OCI-LY3 (cell line): ENCODE measurements around the gene IZUMO4.

Source experiments
- H2AFZ ChIP-seq: fragments of 200-600, 300-600 bp; shearing (Covaris generic); 2 replicates; pipeline ENCODE4 v1.6.0; 2014; ENCODE audit warnings: antibody characterized with exemption, low read depth, low read length
- H3K27ac ChIP-seq: fragments of 200-600, 300-600 bp; sonication (generic); 2 replicates; pipeline ENCODE4 v1.5.1; 2014; ENCODE audit warnings: mild to moderate bottlenecking, low read length, moderate library complexity, mixed read lengths
- H3K27me3 ChIP-seq: fragments of 200-600, 300-600 bp; sonication (generic); 2 replicates; pipeline ENCODE4 v1.6.1; 2014; ENCODE audit warnings: low read depth, low read length, mixed read lengths
- H3K36me3 ChIP-seq: fragments of 200-600, 300-600 bp; sonication (generic); replicated peaks from 2 replicates; pipeline ENCODE3; 2014; ENCODE audit warnings: low read depth, low read length, mixed read lengths
- H3K4me1 ChIP-seq: fragments of 300-600, 200-600 bp; sonication (generic); 2 replicates; pipeline ENCODE4 v1.6.1; 2014; ENCODE audit warnings: low read length, mixed read lengths
- H3K4me2 ChIP-seq: fragments of 200-600, 300-600 bp; sonication (generic); 2 replicates; pipeline ENCODE4 v1.6.1; 2014; ENCODE audit warnings: low read length, mixed read lengths
- H3K4me3 ChIP-seq: fragments of 300-600, 200-600 bp; sonication (generic); 2 replicates; pipeline ENCODE4 v1.5.1; 2014; ENCODE audit warnings: antibody characterized with exemption, mild to moderate bottlenecking, low read length, moderate library complexity
- H3K79me2 ChIP-seq: fragments of 300-600, 200-600 bp; shearing (Covaris generic); 2 replicates; pipeline ENCODE4 v1.6.1; 2014; ENCODE audit warnings: mild to moderate bottlenecking, low read length, mixed read lengths
- H3K9ac ChIP-seq: fragments of 300-600, 200-600 bp; shearing (Covaris generic); 2 replicates; pipeline ENCODE4 v1.6.0; 2014; ENCODE audit warnings: mild to moderate bottlenecking, low read length, moderate library complexity
- H3K9me3 ChIP-seq: fragments of 200-600, 300-600 bp; shearing (Covaris generic); 2 replicates; pipeline ENCODE4 v1.6.1; 2014; ENCODE audit warnings: low read length, mixed read lengths; ENCODE audit not compliant: insufficient read depth
- H4K20me1 ChIP-seq: fragments of 200-600, 300-600 bp; sonication (generic); 2 replicates; pipeline ENCODE4 v1.6.1; 2016; ENCODE audit warnings: low read length, mixed read lengths; ENCODE audit not compliant: insufficient read depth
- EZH2phosphoT487 ChIP-seq: fragments of 200-600 bp; shearing (Covaris generic); IDR thresholded peaks from 2 replicates; pipeline ENCODE4 v1.6.1; 2018; ENCODE audit warnings: antibody characterized with exemption, mixed run types, low read depth
- TF ChIP-seq, protein P1 (sequence below): fragments of 200-600, 300-600 bp; sonication (generic); IDR thresholded peaks from 2 replicates; pipeline ENCODE4 v1.5.1; 2014; ENCODE audit warnings: antibody characterized with exemption, low read length, low read depth

Gene IZUMO4

DNA sequence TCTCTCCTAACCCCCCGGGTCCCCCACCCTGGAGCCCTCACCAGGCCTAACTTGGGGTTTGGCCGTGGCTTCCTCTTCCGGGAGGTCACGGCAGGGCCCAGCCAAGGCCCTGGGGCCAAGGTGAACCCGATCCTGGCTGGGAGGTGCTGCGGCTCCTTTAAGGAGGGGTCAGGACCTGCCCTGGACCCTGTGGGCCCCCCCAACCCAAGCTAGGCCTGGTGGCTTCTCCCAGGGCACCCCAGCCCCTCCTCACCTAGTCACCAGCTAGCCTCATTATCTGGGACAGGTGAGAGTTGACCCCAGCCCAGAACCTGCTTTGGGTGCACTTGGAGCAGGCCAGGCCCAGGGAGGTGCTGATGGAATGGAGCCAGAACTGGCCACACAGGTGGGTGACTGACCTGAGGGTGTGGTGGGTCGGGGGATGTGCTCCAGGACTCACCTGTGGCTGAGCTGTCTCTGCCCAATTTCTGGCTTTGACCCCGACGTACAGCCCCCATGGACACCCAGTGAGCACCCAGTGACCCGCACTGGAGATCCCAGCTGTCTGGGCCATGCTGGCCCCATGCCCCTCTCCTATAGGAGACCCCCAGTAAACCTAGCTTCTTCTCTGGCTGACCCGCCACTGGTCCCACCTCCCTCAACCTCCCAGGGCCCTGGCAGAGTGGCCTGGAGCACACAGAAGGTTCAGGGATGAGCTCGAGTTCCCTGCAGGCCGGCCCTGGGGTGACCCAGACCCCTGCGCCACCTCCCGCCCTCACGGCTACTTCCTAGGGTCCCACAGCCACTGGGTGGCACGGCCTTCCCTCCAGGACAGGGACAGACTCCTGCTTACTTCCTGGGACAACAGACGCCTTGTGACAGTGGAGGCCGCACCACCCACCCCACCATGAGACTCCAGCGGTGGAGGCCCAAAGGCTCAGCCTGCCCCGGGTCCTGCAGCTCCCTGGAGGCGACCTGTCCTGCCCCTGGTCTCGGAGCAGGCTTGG, 38.9 kb upstream of the IZUMO4 start:
- Histone ChIP-seq H3K27ac (peak overlapping the region; percentile 50), H3K4me3 (no peak overlapping the region), H3K36me3 (no peaks in the 10 kb centered on the region), H3K79me2 (peaks cover 28% of the 10 kb centered on the region; the same call in 1 of the 2 replicates), H4K20me1 (no peaks in the 10 kb centered on the region), H3K27me3 (no peaks in the 10 kb centered on the region), H3K9me3 (no peaks in the 10 kb centered on the region), H3K4me2 (no peak overlapping the region), H3K4me1 (peaks cover 74% of the 10 kb centered on the region), H2AFZ (no peak overlapping the region), H3K9ac (no peak overlapping the region)
- TF ChIP-seq, protein P1, sequence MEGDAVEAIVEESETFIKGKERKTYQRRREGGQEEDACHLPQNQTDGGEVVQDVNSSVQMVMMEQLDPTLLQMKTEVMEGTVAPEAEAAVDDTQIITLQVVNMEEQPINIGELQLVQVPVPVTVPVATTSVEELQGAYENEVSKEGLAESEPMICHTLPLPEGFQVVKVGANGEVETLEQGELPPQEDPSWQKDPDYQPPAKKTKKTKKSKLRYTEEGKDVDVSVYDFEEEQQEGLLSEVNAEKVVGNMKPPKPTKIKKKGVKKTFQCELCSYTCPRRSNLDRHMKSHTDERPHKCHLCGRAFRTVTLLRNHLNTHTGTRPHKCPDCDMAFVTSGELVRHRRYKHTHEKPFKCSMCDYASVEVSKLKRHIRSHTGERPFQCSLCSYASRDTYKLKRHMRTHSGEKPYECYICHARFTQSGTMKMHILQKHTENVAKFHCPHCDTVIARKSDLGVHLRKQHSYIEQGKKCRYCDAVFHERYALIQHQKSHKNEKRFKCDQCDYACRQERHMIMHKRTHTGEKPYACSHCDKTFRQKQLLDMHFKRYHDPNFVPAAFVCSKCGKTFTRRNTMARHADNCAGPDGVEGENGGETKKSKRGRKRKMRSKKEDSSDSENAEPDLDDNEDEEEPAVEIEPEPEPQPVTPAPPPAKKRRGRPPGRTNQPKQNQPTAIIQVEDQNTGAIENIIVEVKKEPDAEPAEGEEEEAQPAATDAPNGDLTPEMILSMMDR = no peak
- no peak for TF ChIP-seq EZH2phosphoT487

DNA sequence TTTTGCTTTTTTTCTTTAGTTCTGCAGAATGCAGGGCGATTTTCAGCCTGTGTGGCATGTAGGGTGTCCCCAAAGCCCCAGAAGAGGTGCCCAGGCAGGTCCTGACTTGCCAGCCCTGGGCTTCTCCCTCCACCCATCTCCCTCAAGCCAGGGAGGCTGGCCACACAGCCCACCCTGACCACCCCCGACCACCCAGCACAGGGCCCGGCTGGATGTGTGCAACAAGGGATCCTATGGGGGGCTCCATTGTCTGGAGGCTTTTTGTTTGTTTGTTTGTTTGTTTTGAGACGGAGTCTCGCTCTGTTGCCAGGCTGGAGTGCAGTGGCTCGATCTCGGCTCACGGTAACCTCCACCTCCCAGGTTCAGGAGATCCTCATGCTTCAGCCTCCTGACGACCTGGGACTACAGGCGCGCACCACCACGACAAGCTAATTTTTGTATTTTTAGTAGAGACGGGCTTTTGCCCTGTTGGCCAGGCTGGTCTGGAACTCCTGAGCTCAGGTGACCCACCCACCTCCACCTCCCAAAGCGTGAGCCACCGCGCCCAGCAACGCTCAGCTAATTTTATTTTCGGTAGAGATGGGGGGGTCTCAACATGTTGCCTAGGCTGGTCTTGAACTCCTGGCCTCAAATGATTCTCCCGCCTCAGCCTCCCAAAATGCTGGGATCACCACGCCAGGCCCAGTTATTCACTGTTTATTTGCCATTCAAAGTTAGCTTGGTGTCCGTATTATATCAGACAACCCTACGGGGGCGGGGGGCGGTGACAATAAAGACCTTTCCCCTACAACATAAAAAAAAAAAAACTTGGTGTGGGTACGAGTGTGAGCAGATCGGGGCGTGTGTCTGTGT, 37.9 kb upstream of the IZUMO4 start:
- H3K27me3 ChIP-seq = no peaks in the 10 kb centered on the region
- H2AFZ ChIP-seq = no peak overlapping the region
- no peaks in the 10 kb centered on the region for H3K9me3 ChIP-seq
- TF ChIP-seq, protein P1 = no peak
- no peak for TF ChIP-seq EZH2phosphoT487
- H3K79me2 ChIP-seq = peaks cover 27% of the 10 kb centered on the region; the same call in 1 of the 2 replicates
- peak overlapping the region; percentile 89 for H3K4me3 ChIP-seq
- H3K4me2 ChIP-seq = peak overlapping the region; percentile 95
- no peaks in the 10 kb centered on the region for H3K36me3 ChIP-seq
- H3K9ac ChIP-seq = peak overlapping the region; percentile 84; the same call in 1 of the 2 replicates
- peaks cover 64% of the 10 kb centered on the region for H3K4me1 ChIP-seq
- H4K20me1 ChIP-seq = no peaks in the 10 kb centered on the region
- H3K27ac ChIP-seq = peak overlapping the region; percentile 84

DNA sequence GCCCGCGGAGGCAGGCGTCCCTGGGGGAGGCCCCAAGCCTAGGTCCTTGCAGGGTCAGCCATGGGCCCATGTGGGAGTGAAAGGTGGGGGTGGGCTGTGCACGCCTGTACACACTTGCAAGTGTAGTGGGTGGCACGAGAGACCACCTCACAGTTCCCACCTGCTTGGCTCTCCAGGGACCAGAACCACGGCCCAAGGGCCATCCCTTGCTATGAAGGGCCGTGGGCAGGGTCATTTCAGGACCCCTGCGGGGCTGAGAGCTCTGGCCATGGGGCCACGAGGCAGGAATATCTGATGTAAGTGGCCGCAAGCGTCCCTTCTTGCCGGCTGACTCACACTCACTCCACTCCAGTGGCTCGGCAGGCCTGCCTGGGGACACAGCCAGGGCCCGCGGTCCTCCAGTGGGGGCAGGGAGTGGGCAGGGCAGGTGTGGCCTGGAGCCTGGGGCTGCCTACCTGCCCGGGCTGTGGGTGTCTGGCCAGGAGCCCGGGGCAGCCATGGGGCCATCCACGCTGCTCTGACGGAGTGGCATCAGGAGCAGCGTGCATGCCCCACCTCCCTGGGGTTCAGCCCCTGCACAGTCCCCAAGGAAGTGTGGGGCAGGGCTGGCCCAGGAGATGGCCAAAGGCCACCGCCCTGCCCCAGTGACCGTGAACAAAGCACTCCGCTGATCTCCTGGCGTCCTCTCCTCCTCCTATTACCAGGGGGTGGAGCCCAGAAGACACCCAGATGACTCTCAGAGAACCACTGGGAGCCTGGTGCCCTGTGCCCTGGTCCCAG, 37.1 kb upstream of the IZUMO4 start:
- H3K9me3 ChIP-seq = no peaks in the 10 kb centered on the region
- TF ChIP-seq, protein P1 = no peak
- no peak for TF ChIP-seq EZH2phosphoT487
- no peak overlapping the region for H2AFZ ChIP-seq
- peak overlapping the region; percentile 84 for H3K27ac ChIP-seq
- peak overlapping the region; percentile 95 for H3K4me2 ChIP-seq
- peaks cover 24% of the 10 kb centered on the region; the same call in 1 of the 2 replicates for H3K79me2 ChIP-seq
- H3K36me3 ChIP-seq = no peaks in the 10 kb centered on the region
- H3K4me1 ChIP-seq = peaks cover 57% of the 10 kb centered on the region
- H3K4me3 ChIP-seq = peak overlapping the region; percentile 89
- peak overlapping the region; percentile 84 for H3K9ac ChIP-seq
- H4K20me1 ChIP-seq = no peaks in the 10 kb centered on the region
- H3K27me3 ChIP-seq = no peaks in the 10 kb centered on the region
